ENCODE results near the gene SSBP2. TPM values are rescaled to one million over a fixed set of nuclear protein-coding genes. Genes with fewer than 3 reads are reported as not detected.

The SSBP2 gene
- total RNA-seq, 2 experiments from 2014 or later, result 28.1 to 30.3 TPM

DNA sequence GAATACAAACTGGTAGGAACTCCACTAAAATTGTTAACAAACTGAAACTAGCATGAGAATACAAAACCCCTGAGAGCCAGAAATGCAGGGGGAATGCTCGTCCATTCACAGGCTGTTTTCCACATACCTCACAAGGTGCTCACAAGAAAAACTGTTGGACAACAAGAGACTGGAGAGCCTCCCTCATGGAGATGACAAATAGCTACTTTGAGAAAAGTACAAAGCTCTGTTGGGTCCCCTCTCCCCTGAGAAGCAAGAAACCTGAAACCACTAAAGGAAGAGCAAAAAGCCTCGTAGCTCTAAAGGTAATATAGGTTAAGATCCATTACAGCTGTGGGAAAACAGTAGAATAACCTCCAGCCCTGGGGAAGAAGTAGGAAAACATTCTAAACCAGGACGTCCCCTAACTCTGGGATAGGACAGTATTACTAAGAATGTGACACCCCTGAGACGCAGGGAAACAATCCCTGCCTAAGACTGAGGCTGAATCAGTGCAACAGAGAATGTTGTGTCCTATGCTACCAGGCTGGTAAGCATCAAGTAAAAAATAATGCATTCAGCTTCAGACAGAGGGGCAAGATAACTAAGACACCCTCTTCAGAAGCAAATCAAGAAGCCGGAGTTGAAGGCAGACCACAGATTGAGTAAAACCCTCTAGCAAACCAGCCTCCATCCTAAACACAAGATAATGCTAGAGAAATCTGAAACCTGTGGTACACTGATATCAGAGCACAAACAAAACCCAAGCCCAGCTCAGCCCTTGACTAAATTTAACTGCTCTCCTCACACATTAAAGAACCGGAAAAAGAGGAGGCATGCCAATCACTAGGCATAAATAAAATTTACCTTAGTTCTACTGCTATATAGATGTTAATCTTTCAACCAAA lies 160.2 kb downstream of the SSBP2 start:
- CTCF ChIA-PET, result no interaction called here

DNA sequence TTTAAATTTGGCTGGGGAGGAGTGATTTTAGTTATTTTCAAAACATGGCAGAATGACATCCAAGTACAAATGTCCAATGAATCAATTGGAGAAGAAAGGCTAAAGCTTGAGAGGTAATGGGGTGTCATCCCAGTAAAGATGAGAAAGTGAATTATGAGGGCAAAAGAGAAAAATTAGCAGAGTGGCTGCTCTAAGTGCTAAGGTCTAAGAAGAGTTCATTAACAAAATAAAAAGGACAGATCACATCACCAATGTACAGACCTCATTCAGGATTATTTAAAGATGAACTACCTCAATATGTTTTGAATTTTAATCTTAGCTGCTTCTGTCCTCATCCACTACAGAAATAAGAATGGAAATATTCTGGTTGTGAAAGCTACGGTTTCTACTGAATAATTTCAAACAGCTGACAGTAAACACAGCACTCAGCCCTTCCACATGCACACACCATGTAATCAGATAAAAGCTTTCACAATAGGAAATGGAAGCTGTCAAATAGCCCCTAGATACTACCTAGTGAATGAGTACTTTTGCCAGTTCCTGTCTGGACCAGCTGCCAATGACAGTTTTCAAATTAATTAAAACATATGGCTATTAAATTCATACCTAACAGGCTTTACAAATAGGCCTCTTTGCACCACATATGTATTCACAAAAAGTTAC lies 171.5 kb downstream of the SSBP2 start:
- DNase-seq, result no peak
- peaks cover 1% of the 10 kb centered on the region for H3K36me3 Mint-ChIP-seq (ENCODE audit: low read depth)
- H3K9me3 Mint-ChIP-seq, result no peaks in the 10 kb centered on the region
- H3K4me3 Mint-ChIP-seq, result no peak overlapping the region
- no peaks in the 10 kb centered on the region for H3K27me3 Mint-ChIP-seq
- H3K27ac Mint-ChIP-seq, result no peak overlapping the region
- ChIA-PET CTCF (no interaction called here), POLR2A (no interaction called here)
- H3K4me1 Mint-ChIP-seq, result peaks cover 8% of the 10 kb centered on the region

More for the DNA sequence above, 160.2 kb downstream of the SSBP2 start:
- H3K36me3 Mint-ChIP-seq (ENCODE audit: low read depth), result peaks cover 14% of the 10 kb centered on the region
- H3K27ac Mint-ChIP-seq, result no peak overlapping the region
- H3K27me3 Mint-ChIP-seq, result no peaks in the 10 kb centered on the region
- H3K9me3 Mint-ChIP-seq, result peaks cover 12% of the 10 kb centered on the region
- H3K4me3 Mint-ChIP-seq, result no peak overlapping the region
- H3K4me1 Mint-ChIP-seq, result peaks cover 1% of the 10 kb centered on the region
- POLR2A ChIA-PET, result no interaction called here
- DNase-seq, result no peak

DNA sequence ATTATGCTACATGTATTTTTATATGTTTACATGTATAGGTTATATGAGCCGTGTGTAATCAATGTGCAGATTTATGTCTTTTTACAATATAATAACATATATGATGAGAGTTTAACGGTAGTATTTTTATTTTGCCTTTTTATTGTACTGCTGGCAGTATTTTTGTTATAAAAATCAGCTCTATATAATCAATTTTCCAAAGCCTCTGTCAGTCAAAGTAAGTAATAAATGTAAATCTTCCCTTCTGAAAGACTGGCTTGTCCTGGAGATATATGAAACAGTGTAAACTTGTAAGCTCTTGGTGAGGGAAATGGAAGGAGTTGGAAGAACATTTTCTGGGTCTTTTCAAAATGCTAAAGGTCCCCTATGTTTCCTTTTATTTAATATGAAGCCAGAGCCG lies 173.8 kb downstream of the SSBP2 start:
- H3K27ac Mint-ChIP-seq, result no peak overlapping the region
- peaks cover 11% of the 10 kb centered on the region for H3K4me1 Mint-ChIP-seq
- ChIA-PET POLR2A (interaction anchor here (1.5 kb wide), 1 partner anchor 12 kb away, joined by 3 read pairs; no protein-coding TSS in a partner anchor), CTCF (no interaction called here)
- no peaks in the 10 kb centered on the region for H3K27me3 Mint-ChIP-seq
- DNase-seq, result no peak
- H3K4me3 Mint-ChIP-seq, result no peak overlapping the region
- no peaks in the 10 kb centered on the region for H3K9me3 Mint-ChIP-seq
- peaks cover 3% of the 10 kb centered on the region for H3K36me3 Mint-ChIP-seq (ENCODE audit: low read depth)

DNA sequence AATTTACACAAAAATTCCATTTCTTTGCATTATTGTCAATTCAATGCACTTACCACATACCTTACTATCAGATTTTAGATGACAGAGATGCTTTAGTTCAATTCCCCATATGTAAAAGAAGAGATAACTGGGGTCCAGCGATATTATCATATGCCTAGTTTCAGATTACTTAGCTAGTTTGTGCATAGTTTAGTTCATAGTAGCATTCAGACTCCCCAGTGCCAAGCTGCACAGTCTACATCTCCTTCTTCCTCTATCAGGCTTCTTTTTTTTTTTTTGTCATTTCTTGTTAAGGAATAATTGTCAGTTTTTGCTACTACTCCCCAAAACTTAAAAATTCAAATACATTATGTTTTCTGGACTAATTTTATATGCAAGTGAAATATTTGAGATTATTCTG lies 175.0 kb downstream of the SSBP2 start:
- POLR2A ChIA-PET, result interaction anchor here (1.5 kb wide), 1 partner anchor 11 kb away, joined by 3 read pairs; no protein-coding TSS in a partner anchor
- peaks cover 11% of the 10 kb centered on the region for H3K4me1 Mint-ChIP-seq
- no peak overlapping the region for H3K4me3 Mint-ChIP-seq
- no peaks in the 10 kb centered on the region for H3K27me3 Mint-ChIP-seq
- CTCF ChIA-PET, result no interaction called here
- no peak for DNase-seq
- H3K36me3 Mint-ChIP-seq (ENCODE audit: low read depth), result peaks cover 3% of the 10 kb centered on the region
- no peaks in the 10 kb centered on the region for H3K9me3 Mint-ChIP-seq
- H3K27ac Mint-ChIP-seq, result no peak overlapping the region

DNA sequence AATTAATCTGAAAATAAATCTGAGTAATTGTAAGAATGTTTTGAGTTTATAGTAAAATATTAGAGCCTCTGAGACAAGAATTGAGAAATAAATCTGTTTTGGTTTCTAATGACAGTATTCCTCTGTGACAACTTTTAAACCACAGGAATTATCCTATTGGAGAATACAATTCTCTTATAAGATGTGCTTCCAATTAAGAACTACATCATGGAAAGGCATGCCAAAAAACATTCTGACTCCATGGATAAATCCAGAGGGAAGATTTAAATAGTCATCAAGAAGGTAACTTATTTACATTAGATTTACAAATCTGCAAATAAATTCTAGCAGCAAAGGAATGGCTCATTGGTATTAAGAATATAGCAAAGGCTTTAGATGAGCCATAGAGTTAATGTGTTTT lies 178.7 kb downstream of the SSBP2 start:
- POLR2A ChIA-PET, result no interaction called here
- H3K9me3 Mint-ChIP-seq, result peaks cover 3% of the 10 kb centered on the region
- H3K4me1 Mint-ChIP-seq, result peaks cover 4% of the 10 kb centered on the region
- H3K4me3 Mint-ChIP-seq, result no peak overlapping the region
- no peak for DNase-seq
- CTCF ChIA-PET, result no interaction called here
- no peaks in the 10 kb centered on the region for H3K27me3 Mint-ChIP-seq
- H3K27ac Mint-ChIP-seq, result no peak overlapping the region
- peaks cover 12% of the 10 kb centered on the region for H3K36me3 Mint-ChIP-seq (ENCODE audit: low read depth)

DNA sequence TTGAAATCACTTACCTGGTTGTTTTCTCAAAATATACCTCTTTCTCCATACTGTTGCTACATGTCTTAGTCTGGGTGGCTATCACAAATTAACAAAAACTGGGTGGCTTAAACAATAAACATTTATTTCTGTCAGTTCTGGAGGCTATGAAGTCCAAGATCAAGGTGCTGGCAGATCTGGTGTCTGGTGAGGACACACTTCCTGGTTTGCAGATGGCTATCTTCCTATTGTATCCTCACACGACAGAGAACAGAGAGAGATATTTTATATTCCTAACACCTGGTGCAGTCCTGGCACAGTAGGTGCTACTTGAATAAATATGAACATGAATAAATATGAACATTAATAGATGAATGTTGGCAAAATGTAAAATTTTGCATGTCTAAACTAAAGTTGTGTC lies 192.7 kb downstream of the SSBP2 start:
- H3K27me3 Mint-ChIP-seq, result no peaks in the 10 kb centered on the region
- ChIA-PET CTCF (no interaction called here), POLR2A (no interaction called here)
- H3K9me3 Mint-ChIP-seq, result no peaks in the 10 kb centered on the region
- no peak for DNase-seq
- no peaks in the 10 kb centered on the region for H3K36me3 Mint-ChIP-seq (ENCODE audit: low read depth)
- H3K27ac Mint-ChIP-seq, result no peak overlapping the region
- peaks cover 22% of the 10 kb centered on the region for H3K4me1 Mint-ChIP-seq
- no peak overlapping the region for H3K4me3 Mint-ChIP-seq

DNA sequence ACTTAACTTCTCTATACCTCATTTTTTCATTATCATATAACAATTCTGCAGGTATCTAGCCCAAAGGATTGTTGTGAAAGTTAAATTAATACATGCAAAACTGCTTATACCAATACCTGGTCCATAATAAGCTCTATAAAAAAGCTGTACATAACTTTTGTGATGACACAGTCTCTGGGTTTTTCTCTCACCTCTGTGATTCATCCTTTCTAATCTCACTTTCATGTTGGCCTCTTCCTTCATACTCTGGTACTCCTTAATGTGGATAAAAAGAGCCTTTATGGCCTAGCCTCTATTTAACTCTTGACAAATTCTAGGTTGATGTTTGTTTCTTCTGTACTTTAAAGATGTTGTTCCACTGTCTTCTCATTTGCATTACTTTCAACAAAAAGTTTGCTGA lies 194.1 kb downstream of the SSBP2 start:
- ChIA-PET CTCF (no interaction called here), POLR2A (no interaction called here)
- H3K4me1 Mint-ChIP-seq, result peaks cover 22% of the 10 kb centered on the region
- H3K4me3 Mint-ChIP-seq, result no peak overlapping the region
- H3K27me3 Mint-ChIP-seq, result no peaks in the 10 kb centered on the region
- H3K9me3 Mint-ChIP-seq, result no peaks in the 10 kb centered on the region
- H3K27ac Mint-ChIP-seq, result no peak overlapping the region
- no peak for DNase-seq
- H3K36me3 Mint-ChIP-seq (ENCODE audit: low read depth), result no peaks in the 10 kb centered on the region

DNA sequence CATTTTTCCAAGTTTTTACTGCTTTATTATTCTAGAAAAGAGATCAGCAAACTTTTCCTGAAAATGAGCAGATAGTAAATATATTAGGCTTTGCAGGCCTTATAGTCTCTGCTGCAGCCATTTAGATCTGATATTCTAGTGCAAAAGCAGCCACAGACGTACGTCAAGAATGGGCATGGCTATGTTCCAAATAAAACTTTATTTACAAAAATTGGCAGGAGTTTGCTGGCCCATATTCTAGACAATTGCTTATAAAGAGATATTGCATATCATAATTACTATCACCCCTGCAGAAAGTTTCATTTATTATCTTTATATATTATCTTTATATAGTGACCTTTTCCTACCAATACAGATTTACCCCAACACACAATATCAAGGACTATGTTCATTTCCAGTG lies 195.0 kb downstream of the SSBP2 start:
- Mint-ChIP-seq H3K36me3 (ENCODE audit: low read depth) (no peaks in the 10 kb centered on the region), H3K4me1 (peaks cover 22% of the 10 kb centered on the region), H3K27me3 (no peaks in the 10 kb centered on the region), H3K4me3 (no peak overlapping the region), H3K27ac (no peak overlapping the region), H3K9me3 (no peaks in the 10 kb centered on the region)
- DNase-seq, result no peak
- ChIA-PET CTCF (no interaction called here), POLR2A (no interaction called here)

DNA sequence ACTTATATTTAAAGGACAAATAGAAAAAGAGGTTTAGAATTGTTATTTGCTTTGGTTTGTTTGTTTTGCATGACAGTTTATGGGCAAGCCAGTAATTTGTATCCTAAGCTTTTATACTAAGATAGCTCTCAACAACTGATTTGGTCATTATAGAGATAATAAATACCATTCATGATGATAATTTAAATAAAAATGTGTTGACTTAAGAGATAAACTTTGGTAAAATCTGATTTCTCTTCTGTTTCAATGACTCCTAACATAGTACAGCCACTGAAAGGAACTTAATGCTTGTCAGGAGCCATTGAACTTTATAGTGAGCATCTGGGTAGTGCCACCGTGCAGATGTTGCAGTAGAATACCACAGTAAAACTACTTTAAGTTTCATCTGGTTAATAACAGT lies 196.2 kb downstream of the SSBP2 start:
- Mint-ChIP-seq H3K27me3 (no peaks in the 10 kb centered on the region), H3K4me1 (peaks cover 22% of the 10 kb centered on the region), H3K36me3 (ENCODE audit: low read depth) (no peaks in the 10 kb centered on the region), H3K4me3 (no peak overlapping the region), H3K9me3 (no peaks in the 10 kb centered on the region), H3K27ac (no peak overlapping the region)
- CTCF ChIA-PET, result no interaction called here
- POLR2A ChIA-PET, result no interaction called here
- no peak for DNase-seq

DNA sequence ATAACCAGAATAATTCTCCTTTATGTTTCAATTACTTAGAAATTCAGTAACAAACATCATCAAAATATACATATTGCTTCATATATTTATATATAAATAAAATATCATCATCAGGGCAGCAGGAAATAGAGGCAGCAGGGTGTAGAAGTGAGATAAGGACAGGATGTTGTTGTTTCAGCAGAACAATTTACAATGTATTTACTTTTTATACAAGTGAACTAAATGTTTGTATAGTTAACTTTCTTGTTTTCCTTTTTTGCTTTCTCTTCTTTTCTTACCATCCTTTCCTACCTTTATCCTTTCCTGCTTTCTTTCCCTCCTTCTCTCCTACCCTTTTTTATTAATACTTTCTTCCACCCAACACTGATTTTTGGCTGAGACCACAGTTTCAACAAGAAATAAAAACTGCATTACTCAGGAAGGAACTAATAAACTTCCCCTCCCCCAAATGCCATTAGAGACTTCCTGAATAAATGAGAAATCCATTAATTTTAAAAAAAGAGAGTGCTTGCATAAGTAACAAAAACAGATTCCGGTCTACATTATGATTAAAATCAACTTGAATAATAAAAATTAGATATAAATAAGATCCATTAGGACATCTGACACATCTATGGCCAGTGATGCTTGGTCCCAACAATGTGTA lies 197.2 kb downstream of the SSBP2 start:
- POLR2A ChIA-PET, result no interaction called here
- Mint-ChIP-seq H3K36me3 (ENCODE audit: low read depth) (no peaks in the 10 kb centered on the region), H3K27ac (no peak overlapping the region), H3K4me3 (no peak overlapping the region), H3K27me3 (no peaks in the 10 kb centered on the region), H3K4me1 (peaks cover 22% of the 10 kb centered on the region), H3K9me3 (no peaks in the 10 kb centered on the region)
- CTCF ChIA-PET, result no interaction called here
- DNase-seq, result no peak

DNA sequence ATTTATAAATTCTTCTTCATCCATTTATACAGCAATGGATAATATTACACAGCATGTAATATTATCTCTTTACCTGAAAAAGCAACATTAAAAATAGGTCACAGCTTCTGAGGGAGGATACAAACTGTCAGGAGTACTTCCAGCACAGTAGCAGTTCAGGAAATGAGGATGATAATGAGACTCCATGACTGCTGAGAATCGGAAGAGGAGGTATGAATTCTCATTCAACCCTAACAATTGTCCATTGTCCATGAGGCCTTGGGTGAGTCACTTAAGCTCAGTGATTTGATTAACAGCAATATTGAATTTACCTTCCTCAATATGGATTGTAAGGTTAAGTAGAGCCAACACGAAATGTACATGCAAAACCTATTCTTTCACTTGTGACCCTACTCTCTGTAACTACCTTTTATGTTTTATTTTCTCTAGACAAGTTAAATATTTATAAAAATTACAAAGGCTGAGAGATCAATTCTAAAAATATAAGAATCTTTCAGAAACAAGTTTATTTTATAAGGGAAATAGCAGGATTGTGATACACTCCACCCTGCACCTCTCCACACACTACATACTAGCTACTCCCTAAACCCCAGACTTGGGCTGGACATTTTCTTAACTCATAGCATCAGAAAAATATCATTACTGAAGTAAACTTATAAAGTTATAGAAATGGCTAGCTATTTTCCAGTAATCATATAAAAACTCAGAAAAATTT lies 197.9 kb downstream of the SSBP2 start:
- Mint-ChIP-seq H3K27me3 (no peaks in the 10 kb centered on the region), H3K4me1 (peaks cover 19% of the 10 kb centered on the region), H3K27ac (no peak overlapping the region), H3K4me3 (no peak overlapping the region), H3K36me3 (ENCODE audit: low read depth) (no peaks in the 10 kb centered on the region), H3K9me3 (no peaks in the 10 kb centered on the region)
- ChIA-PET POLR2A (no interaction called here), CTCF (no interaction called here)
- no peak for DNase-seq

DNA sequence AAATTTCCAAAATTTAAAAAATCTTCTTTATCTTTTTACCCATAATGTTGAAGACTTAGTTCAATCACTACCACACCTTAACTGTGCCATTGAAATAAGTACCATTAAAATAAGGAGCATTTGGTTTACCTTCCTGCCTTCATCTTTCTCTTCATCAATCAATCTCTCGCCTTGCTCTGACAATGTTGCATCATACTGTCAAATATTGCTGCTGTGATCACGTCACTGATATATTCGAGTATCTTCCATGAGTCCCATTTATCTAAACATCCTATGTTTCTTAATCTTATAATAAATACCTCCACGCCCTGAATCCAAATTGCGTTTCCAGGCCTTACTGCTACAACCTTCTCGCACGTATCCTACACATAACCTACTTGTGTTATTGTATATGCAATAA lies 201.8 kb downstream of the SSBP2 start:
- no peaks in the 10 kb centered on the region for H3K27me3 Mint-ChIP-seq
- no peaks in the 10 kb centered on the region for H3K9me3 Mint-ChIP-seq
- CTCF ChIA-PET, result no interaction called here
- no peak for DNase-seq
- no peak overlapping the region for H3K27ac Mint-ChIP-seq
- POLR2A ChIA-PET, result no interaction called here
- peaks cover 4% of the 10 kb centered on the region for H3K4me1 Mint-ChIP-seq
- no peak overlapping the region for H3K4me3 Mint-ChIP-seq
- H3K36me3 Mint-ChIP-seq (ENCODE audit: low read depth), result no peaks in the 10 kb centered on the region

DNA sequence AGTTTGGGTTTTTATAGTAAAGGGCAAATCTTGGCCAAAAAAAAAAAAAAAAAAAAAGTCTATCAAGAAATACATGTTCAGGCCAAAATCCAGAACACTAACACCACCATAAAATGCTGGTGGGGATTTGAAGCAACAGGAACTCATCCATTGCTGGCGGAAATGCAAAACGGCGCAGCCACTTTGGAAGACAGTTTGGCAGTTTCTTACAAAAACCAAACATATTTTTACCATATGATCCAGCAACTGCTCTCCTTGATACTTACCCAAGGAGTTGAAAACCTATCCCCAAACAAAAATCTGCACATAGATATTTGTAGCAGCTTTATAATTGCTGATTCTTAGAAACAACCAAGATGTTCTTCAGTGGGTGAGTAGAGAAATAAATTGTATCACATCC lies 203.9 kb downstream of the SSBP2 start:
- ChIA-PET CTCF (no interaction called here), POLR2A (interaction anchor here (0.6 kb wide), 1 partner anchor 296 kb away, joined by 3 read pairs; no protein-coding TSS in a partner anchor)
- Mint-ChIP-seq H3K27me3 (no peaks in the 10 kb centered on the region), H3K4me3 (no peak overlapping the region), H3K9me3 (no peaks in the 10 kb centered on the region), H3K36me3 (ENCODE audit: low read depth) (no peaks in the 10 kb centered on the region), H3K4me1 (no peaks in the 10 kb centered on the region), H3K27ac (no peak overlapping the region)
- DNase-seq, result no peak

All from activated CD4-positive, alpha-beta memory T cell treated with anti-CD3 and anti-CD28 coated beads, Interleukin-2, amount 10 ng/mL, durations not matched to agents 7 days and 5 days (primary cell).